Measurements from ENCODE around the gene EEFSEC.

EEFSEC gene

DNA sequence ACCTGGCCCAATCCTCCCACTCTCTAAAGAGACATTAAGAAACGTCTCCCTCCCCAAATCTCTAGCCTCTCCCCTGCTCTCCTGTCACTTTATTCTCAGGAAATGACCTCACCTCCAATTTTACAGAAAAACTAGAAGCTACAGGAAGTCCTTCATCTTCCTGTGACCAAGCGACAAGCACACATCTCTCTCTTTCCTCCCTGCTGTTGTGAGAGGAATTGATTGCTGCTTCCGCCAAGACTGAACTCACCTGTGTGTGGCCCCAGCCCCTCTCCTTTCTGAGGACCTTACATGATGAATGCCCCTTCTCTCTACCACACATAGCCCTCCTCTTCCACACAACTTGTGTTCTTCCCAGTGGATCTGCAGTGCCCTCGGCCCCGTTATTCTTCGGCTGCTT, 295.2 kb downstream of the EEFSEC start:
- DNase-seq: no peak
- in situ Hi-C loops (cut with HindIII; ENCODE audit: low pct_ligation_motif_present, low pct_unique_long_range_greater_than_20kb, low sequenced_read_pairs): no loop called here

- in situ Hi-C loops (cut with HindIII; ENCODE audit: low pct_ligation_motif_present, low pct_unique_long_range_greater_than_20kb, low sequenced_read_pairs): no loop called here
- DNase-seq: no peak
These were observed 295.9 kb downstream of the EEFSEC start for GRCh38 chr3:128449111-128449638.

GRCh38 chr3:128452120-128452519, 298.8 kb downstream of the EEFSEC start:
- in situ Hi-C loops (cut with HindIII; ENCODE audit: low pct_ligation_motif_present, low pct_unique_long_range_greater_than_20kb, low sequenced_read_pairs): no loop called here
- DNase-seq: no peak

- in situ Hi-C loops (cut with HindIII; ENCODE audit: low pct_ligation_motif_present, low pct_unique_long_range_greater_than_20kb, low sequenced_read_pairs): no loop called here
- DNase-seq: no peak
These were observed 299.5 kb downstream of the EEFSEC start for GRCh38 chr3:128452678-128453275.

DNA sequence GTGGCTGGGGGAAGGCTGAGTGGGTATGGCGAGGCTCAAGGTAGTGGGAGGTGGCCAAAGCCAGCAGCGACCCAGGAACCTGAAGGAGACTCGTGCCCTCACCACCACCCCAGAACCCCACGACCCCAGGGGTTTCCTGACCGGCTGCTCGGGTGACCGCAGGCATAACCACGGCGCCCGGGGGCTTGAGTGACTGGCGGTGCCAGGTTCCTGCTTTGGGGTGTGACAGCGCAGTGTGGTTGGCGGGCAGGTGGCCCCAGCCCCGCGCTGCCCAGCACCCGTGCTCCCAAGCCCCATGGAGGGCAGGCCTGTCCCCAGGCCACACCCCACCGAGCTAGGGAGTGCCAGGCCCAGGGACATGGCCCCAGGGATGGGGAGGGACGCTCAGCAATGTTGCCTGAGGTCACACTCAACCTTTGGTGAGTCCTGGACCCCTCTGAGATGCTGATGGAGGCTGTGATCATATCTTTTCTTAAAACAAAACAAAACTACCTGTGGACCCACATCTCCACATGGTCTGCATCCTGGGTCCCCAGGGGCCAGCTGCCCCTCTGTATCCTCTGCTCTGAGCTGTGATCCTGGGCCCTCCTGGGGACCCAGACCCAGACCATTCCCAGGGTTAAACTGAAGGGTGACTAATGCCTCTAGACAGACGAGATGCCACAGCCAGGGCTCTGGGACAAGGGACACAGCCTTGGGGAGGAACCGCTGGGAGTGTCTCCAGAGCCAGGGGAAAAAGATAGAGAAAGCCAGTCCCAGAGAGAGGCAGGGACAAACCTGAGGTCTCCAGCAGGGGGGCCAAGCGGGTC, 300.4 kb downstream of the EEFSEC start:
- in situ Hi-C loops (cut with HindIII; ENCODE audit: low pct_ligation_motif_present, low pct_unique_long_range_greater_than_20kb, low sequenced_read_pairs): no loop called here
- no peak for DNase-seq

DNA sequence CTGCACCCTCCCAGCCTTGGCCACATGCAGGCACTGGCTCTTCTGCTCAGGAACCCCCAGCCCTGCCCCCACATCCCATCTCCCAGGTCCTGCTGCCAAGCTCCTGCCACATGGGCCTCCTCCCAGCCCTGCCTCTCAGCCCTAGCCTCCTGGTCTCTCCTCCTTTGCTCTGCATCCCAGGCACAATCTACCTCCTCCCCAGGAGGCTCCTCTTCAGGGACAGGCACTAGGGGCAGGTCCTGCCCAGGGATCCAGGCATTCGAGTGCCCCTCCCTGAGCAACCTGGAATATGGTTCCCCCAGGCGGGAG, 301.0 kb downstream of the EEFSEC start:
- in situ Hi-C loops (cut with HindIII; ENCODE audit: low pct_ligation_motif_present, low pct_unique_long_range_greater_than_20kb, low sequenced_read_pairs): no loop called here

GRCh38 chr3:128455116-128455515, 301.8 kb downstream of the EEFSEC start:
- in situ Hi-C loops (cut with HindIII; ENCODE audit: low pct_ligation_motif_present, low pct_unique_long_range_greater_than_20kb, low sequenced_read_pairs): no loop called here
- DNase-seq: no peak

More for the DNA sequence above, 301.0 kb downstream of the EEFSEC start:
- no peak for DNase-seq

GRCh38 chr3:128455786-128456748, 302.8 kb downstream of the EEFSEC start:
- in situ Hi-C loops (cut with HindIII; ENCODE audit: low pct_ligation_motif_present, low pct_unique_long_range_greater_than_20kb, low sequenced_read_pairs): no loop called here
- DNase-seq: no peak

DNA sequence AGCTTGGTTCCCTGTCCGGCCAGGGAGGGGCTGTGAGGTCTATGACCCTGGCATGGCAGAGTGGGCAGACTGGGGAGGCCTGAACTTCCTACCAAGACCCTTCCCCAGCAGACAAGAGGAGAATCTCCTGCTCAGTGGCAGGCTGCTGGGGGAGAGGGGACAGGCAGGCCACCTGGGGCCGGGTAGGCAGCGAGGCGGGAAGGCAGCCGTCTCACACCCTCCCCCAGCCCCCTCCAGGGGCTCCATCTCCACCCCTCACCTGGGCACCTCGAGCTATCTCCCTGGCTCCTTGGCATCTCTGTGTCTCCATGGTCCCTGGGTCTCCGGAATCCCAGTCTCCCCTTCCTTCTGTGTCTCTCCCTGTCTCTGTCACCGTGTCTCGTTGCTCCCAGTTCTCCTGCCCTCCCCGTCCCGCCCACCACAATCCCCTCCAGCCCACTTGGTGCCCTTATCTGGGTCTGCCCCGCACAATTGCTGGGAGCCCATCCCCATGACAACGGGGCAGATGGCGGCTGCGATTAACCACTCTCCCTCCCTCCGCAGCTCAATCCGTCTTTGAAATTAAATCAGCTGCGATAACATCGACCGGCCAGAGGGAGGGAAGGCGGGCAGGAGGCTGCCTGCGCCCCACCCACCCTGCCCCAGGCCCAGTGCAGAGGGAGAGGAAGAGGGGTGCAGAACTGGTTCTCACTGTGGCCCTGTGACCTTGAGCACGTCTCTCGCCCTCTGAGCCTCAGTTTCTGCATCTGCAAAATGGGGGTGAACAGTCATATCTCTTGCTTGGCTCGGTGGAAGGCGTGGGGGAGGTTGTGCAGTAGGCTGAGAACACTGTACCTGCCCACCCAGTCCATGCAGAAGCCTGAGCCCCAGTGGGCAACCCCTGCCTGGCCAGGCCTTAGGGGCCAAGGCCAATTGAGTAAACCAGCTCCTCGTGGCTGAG, 303.8 kb downstream of the EEFSEC start:
- no peak for DNase-seq
- in situ Hi-C loops (cut with HindIII; ENCODE audit: low pct_ligation_motif_present, low pct_unique_long_range_greater_than_20kb, low sequenced_read_pairs): no loop called here

DNA sequence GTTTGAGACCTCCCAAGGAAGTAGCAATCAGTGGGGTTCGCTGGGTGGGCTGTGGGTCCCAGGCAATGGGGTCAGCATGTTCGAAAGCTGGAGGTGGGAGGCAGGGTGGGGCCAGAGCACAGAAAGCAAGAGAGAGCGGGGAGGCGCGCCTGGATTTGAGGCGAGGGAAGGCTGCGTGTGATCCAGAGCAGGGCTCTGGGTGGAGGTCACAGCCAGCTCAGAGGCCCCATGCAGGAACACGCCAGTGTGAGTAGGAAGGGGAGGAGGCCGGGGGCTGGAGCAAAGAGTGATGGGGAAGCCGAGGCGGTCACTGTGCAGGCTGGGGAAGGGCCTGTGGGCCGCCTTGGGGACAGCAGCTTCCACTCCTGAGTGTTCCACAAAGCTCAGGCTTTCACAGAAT, 304.7 kb downstream of the EEFSEC start:
- no peak for DNase-seq
- in situ Hi-C loops (cut with HindIII; ENCODE audit: low pct_ligation_motif_present, low pct_unique_long_range_greater_than_20kb, low sequenced_read_pairs): no loop called here

All from ACHN (cell line).